Ectodermal cell (in vitro differentiated cells): ENCODE measurements around the gene KLHL40.

ENCODE experiments used
- H3K27ac ChIP-seq: 2 replicates; pipeline ENCODE4 v1.7.0; 2013; ENCODE audit warnings: mild to moderate bottlenecking, low read depth, low read length; ENCODE audit not compliant: insufficient read depth, poor library complexity, severe bottlenecking
- H3K27me3 ChIP-seq: 2 replicates; pipeline ENCODE4 v1.7.0; 2013; ENCODE audit warnings: mild to moderate bottlenecking, low read length; ENCODE audit not compliant: insufficient read depth, control insufficient read depth, poor library complexity, severe bottlenecking
- H3K36me3 ChIP-seq: one replicate; pipeline ENCODE4 v1.7.0; 2013; ENCODE audit warnings: low read length; ENCODE audit not compliant: control insufficient read depth, insufficient read depth
- H3K4me1 ChIP-seq: one replicate; pipeline ENCODE4 v1.7.0; 2013; ENCODE audit warnings: low read length; ENCODE audit not compliant: control insufficient read depth, insufficient read depth
- H3K4me3 ChIP-seq: 2 replicates; pipeline ENCODE4 v1.7.0; 2013; ENCODE audit warnings: low read depth, low read length, control low read depth; ENCODE audit not compliant: insufficient read depth
- H3K9me3 ChIP-seq: 2 replicates; pipeline ENCODE4 v1.7.0; 2013; ENCODE audit warnings: mild to moderate bottlenecking, low read length, moderate library complexity; ENCODE audit not compliant: control insufficient read depth
- WGBS, 2 experiments: methylation state at CpG; one replicate each; pipeline ENCODE4 v1.1.7; 2013; ENCODE audit warnings: missing lambda C conversion rate in 2 of 2; 5-methylcytosine and 5-hydroxymethylcytosine counted together

The KLHL40 gene

GRCh38 chr3:42741796-42742195 is 56.5 kb downstream of the KLHL40 start:
- Histone ChIP-seq H3K27me3 (no peaks in the 10 kb centered on the region), H3K9me3 (no peaks in the 10 kb centered on the region), H3K4me1 (peaks cover 5% of the 10 kb centered on the region), H3K36me3 (no peaks in the 10 kb centered on the region), H3K4me3 (no peak overlapping the region), H3K27ac (no peak overlapping the region)
- WGBS, 2 experiments, result 88 to 91% methylated on average over 3 of the region's 3 CpGs
